ENCODE measurements around the gene FOXP1.
A peak's percentile ranks its signal among the peaks of the same experiment; 100 is the strongest.

Gene FOXP1

DNA sequence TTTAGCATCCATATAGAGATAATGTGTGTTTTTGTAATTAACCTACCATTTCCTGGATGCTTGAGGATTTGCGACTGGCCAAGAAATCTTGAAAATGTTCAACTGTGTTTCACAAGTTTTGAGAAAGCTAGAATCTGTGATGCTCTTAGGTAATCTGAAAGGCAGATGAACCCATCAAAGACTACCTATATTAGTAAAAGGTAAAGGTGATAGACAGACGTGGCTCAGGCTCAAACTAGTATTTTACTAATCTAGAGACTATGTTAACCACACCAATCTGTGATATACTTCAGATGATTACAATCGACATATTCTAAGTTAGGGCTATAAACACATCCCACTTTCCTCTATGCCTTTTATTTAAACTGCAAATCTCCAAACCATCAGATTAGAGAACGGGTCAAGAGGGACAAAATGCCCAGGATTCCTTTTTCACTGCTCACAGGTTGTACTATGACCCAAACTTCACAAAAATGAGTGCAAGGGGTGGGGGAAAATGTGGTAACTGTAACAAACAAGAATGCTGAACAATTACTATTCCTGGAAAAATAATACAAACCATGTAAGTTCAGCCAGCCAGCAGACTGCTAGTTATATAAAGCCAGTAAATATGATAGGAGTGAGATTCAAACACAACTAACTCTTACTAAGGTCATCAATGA is 295.1 kb downstream of the FOXP1 start:
- no peak for DNase-seq

DNA sequence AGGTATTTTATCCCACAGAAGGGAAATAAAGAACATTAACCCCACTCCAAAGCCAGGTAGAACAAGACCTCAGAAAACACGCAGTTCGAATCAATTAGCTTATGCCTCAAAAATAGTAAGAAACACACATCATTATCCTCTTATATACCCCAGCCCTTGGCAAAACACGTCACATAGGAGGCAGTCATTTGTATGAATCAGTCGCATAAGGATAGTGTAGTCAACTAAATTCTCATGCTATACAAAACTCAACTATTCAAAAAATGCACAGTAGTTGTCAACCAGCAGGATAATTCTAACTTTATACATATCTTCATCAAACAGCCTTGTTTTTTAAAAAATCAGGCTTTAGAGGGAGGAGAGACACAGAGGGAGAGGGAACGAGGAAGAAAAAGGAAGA is 298.4 kb downstream of the FOXP1 start:
- DNase-seq: no peak

GRCh38 chr3:71282976-71283375 is 300.6 kb downstream of the FOXP1 start:
- DNase-seq: no peak

DNA sequence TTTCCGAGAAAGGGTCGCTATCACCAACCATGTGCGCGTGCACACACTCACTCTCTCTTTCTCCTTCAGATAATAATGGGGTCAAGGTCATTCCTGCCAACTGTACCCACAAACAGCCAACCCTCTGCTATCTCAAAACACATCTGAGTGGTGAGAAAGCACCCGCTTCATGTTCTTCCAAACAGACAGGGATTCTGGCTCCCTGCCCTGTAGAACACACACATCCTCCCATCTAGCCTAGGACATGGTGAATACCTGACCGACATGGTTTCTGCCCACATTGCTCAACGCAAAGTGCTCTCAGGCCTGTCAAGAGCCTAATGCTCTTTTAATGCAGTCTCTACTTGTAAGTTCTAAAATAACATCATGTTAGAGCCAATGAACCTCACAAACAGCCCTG is 302.2 kb downstream of the FOXP1 start:
- DNase-seq: peak; percentile 95

DNA sequence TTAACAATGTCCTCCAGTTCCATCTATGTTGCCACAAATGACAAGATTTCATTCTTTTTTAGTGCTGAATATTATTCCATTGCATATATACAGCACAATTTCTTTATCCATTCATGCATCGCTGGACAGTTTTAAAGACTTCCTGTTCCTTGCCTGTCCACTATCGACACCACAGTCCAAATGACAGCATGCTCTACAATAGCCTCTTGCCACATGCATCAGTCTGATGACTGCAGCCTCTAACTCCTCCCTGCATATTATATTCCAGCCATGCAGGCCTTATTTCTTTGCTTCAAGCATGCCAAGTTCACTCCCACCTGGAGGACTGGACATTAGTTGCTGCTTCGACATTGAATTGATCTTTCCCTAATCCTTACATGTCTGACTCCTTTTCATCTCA is 306.2 kb downstream of the FOXP1 start:
- DNase-seq: no peak

DNA sequence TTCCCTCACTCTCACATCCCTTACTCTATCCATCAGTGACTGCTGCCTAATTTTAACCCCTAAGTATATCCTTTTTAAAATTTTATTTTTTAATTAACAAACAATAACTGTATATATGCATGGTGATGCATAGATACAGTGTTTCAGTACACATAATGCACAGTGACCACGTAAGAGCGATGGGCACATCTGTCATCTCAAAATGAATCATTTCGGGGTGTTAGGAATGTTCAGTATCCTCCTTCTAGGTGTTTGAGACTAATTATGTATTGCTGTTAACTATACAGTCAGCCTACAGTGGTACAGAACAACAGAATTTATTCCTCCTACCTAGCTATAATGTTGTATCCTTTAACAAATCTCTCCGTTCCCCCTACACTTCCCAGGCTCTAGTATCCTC is 307.0 kb downstream of the FOXP1 start:
- no peak for DNase-seq

DNA sequence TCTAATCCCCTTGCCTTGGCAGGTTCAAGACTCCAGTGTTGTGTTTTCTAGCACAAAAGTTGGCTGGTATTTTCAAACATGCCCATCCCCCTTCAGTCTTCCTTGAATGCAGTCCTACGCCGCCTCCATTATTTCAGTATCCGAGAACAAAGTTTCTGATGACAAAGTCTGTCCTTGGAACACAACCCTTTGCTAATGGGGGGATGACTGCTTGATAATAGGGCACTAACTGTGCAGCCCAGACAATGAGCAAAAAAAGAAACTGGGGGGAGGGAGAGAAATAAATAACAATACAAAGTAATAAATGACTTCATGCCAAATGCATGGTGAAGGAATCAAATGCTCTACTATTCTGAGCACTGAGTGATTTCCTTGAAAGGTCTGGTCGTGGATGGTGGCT is 310.1 kb downstream of the FOXP1 start:
- DNase-seq: no peak

DNA sequence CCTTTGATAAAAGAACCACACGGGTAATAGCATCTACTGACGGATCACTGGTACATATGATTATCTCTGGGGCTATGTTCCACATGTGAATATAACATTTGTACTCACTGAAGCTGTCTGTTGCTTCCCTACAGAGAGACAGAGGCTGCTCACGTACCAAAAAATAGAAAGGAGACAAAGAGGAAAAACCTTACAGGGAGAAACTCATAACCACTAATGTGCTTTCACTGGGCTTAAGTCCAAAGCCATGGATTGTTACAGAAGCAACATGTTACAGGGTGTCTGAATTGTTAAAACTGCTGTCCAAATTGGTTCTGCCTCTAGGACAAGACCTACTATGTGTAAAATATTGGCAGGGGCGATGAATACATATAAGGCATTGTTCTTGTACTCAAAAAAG is 311.9 kb downstream of the FOXP1 start:
- DNase-seq: no peak

DNA sequence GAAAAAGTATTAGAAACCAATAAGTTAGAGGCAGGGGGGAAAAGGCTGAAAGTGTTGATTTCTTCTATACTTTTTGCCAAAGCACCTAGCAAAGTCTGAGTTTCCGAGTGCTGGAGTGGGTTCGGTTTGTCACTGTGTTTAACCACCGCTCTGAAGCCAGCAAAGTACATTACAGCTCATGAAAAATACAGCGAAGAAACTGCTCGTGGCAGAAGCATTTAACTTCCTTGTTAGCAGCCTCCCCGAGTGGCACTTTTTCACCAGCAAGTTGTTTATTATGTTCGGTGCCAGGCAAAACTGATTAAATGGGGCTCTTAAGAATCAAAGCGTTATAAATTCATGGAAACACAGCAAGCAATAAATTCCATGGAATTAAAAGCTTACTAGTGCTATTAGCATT is 313.6 kb downstream of the FOXP1 start:
- DNase-seq: no peak

- no peak for DNase-seq
Observed at GRCh38 chr3:71268462-71268999, 315.0 kb downstream of the FOXP1 start.

GRCh38 chr3:71266875-71267274 is 316.7 kb downstream of the FOXP1 start:
- DNase-seq: no peak

DNA sequence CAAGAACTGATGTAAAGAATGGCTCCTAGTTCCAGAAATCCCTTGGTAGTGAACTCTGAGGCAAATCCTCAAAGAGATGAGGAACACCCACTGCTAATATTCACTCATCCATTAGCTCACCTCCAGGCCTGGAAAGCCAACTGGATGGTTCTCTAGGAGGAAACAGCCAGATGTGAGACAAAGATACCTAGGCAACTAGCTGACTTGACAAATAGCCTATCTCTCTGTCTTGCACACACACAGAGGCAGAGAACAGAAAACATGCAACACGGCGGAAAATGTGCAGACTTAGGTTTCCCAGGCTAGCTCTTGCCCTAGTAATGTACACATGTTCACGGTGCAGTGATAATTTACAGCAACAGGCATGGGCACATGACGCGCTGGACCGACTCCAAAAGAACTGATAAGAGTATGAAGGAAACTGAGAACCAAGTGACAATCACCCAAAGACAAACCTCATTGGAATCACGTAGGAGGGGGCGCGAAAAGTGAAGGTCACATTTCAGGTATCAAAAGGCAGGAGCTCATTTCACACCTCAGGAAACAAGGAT is 318.1 kb downstream of the FOXP1 start:
- peak; percentile 76 for DNase-seq

DNA sequence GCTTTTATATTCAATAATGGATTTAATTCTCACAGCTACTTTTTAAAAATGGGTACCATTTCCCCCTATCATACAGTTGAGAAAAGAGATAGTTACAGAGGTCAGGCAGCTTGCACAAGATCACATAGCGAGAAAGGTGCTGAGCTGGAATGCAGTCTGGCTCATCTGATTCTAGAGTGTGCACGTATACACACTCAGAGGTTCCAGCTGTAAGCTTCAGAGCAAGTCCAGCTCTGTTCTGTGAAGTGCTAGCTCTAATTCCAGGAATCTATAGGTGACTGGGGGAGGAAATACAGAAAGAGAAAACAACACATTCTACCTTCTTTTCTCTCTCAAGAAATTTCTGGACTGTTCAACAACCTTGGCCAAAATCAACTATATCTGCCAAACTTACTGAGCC is 318.7 kb downstream of the FOXP1 start:
- peak; percentile 17 for DNase-seq

- no peak for DNase-seq
Observed at GRCh38 chr3:71262364-71263265, 320.9 kb downstream of the FOXP1 start.

GRCh38 chr3:71260782-71261181 is 322.7 kb downstream of the FOXP1 start:
- DNase-seq: no peak

DNA sequence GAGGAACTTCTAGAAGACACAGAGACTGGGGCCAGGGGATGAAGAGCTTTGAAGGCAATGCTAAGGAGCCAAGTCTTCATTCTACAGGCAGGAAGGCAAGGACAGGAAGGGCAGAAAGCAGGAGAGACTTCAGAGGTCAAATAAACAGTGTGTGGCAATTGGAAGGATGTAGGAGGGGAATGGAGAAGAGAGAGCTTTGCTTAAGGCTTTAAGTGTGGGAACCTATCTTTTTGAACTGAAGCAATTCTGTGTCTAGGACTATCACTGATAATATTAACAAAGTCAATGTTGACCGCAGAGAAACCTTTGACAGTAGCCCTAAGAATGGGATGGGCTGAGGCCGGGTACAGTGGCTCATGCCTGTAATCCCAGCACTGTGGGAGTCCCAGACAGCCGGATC is 325.0 kb downstream of the FOXP1 start:
- no peak for DNase-seq

DNA sequence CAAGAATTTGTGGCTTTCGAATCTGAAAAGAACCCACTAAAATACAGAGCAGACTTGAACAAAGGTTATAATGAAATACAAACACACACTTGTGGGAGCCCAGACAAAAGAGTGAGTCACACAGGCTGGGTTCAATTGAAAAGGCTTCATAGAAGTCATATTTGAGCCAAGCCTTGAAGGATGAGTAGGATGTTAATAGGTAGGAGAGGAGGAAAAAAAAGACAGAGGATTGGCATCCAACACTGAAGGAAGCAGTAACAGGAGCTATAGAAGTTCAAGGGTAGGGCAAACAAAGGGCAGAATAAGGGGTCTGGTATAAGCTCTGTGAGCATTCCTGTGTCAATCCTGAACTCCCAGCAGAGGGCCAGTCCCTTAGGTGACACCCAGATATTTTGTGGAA is 325.4 kb downstream of the FOXP1 start:
- DNase-seq: no peak

DNA sequence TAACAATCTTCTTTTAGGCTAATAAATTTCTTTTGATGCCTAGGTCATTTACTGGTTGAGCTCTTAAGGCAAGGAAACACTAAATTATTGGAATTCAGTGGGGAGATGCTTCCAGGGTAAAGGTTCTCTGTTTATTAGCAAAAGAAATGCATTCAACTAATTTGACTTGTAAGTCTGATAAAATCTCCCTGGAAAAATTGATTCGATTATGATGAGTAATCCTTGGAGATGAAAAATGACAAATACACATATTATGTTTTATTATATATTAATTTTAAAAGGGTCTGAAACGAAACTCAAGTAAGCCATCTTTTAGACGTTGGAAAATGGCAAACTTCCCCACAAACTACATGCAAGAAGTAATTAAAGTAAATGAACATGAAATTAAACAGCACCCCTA is 328.0 kb downstream of the FOXP1 start:
- DNase-seq: no peak

DNA sequence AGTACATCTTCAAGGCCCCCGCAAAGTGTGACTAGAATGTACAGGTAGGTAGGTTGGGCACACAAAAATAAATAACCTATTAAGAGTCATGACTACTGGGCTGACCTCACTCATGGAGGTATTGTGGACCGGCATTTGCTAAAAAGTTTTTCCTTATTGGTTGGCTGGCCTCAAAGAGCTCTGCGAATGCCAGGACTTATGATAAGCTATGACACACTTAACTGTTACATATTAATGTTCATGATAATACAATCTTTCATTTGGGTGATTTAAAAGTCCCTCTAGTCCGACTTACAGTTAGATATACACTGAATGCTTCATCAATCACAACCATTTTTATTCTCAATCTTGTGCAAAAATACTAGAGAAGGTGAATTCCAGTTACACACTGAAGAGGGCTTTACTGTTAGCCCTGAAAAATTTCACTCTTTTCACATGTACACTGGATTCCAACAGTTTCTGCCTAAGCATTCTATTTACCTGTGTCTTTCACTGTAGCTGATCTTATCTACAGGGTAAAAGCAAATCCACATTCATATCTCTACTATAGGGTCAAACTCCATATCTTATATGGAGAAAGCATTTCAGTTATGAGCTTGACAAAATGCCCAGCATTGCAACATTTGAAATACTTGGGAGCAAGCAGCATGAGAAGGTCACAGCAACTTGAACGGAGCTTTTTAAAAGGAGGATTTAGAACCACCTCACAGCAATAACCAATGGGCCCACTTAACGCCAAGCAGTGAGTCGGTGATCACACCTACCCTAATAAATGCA is 329.1 kb downstream of the FOXP1 start:
- DNase-seq: no peak

GRCh38 chr3:71253169-71253568 is 330.4 kb downstream of the FOXP1 start:
- no peak for DNase-seq

DNA sequence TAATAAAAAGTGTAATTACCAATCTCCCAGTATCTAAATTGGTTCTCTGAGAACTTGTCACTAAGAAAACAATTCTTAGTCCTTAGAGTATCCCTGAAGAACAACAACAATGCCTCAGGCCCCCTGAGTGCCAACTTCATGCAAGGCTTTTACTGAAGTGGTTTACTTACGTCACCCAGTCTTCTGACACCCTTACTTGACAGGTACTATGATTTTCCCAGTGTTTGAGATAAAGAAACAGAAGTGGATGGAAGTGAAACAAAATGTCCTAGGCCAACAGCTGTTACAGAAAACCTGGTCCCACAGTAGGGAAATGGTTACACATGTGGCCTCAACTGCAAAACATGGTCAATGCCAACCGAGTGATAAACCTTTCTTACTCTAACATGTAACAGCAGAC is 331.1 kb downstream of the FOXP1 start:
- DNase-seq: no peak

GRCh38 chr3:71251156-71251775 is 332.3 kb downstream of the FOXP1 start:
- DNase-seq: no peak

GRCh38 chr3:71250026-71250425 is 333.5 kb downstream of the FOXP1 start:
- DNase-seq: no peak
